HUDEP-2 (cell line): ENCODE results near the gene PLA2G4E.
A peak's percentile ranks its signal among the peaks of the same experiment; 100 is the strongest.

Source experiments
- DNase-seq, 76 experiments: peaks; one replicate each; lab custom pipeline; 2025; ENCODE audit not compliant: unreplicated experiment in 76 of 76; lab: John Stamatoyannopoulos, UW

The PLA2G4E gene

GRCh38 chr15:41993472-41994170 lies 27.2 kb downstream of the PLA2G4E start:
- no peak for DNase-seq

GRCh38 chr15:41992803-41993190 lies 28.0 kb downstream of the PLA2G4E start:
- no peak for DNase-seq

GRCh38 chr15:41992151-41992802 lies 28.6 kb downstream of the PLA2G4E start:
- no peak for DNase-seq

- DNase-seq: no peak
Measured at GRCh38 chr15:41990691-41991090, 30.2 kb downstream of the PLA2G4E start.

- DNase-seq: no peak
Measured at GRCh38 chr15:41990243-41990605, 30.6 kb downstream of the PLA2G4E start.

GRCh38 chr15:41989573-41990242 lies 31.1 kb downstream of the PLA2G4E start:
- peak in 69 of 76 experiments; percentile 4 to 90 (median 62) for DNase-seq

GRCh38 chr15:41988896-41989572 lies 31.8 kb downstream of the PLA2G4E start:
- DNase-seq: no peak

- no peak for DNase-seq
Measured at GRCh38 chr15:41987925-41988275, 32.9 kb downstream of the PLA2G4E start.

- no peak for DNase-seq
Measured at GRCh38 chr15:41987246-41987924, 33.5 kb downstream of the PLA2G4E start.

- DNase-seq: no peak
Measured at GRCh38 chr15:41985236-41986160, 35.3 kb downstream of the PLA2G4E start.

GRCh38 chr15:41984622-41985021 lies 36.2 kb downstream of the PLA2G4E start:
- no peak for DNase-seq

- DNase-seq: no peak
Measured at GRCh38 chr15:41983621-41984571, 36.9 kb downstream of the PLA2G4E start.

- no peak for DNase-seq
Measured at GRCh38 chr15:41983221-41983620, 37.6 kb downstream of the PLA2G4E start.

GRCh38 chr15:41982133-41982930 lies 38.5 kb downstream of the PLA2G4E start:
- no peak for DNase-seq

- DNase-seq: no peak
Measured at GRCh38 chr15:41981371-41982132, 39.3 kb downstream of the PLA2G4E start.

- peak in 46 of 76 experiments; percentile 5 to 67 (median 26) for DNase-seq
Measured at GRCh38 chr15:41980654-41981323, 40.1 kb downstream of the PLA2G4E start.
